Gastrocnemius medialis (tissue), 4 donors: Measurements from ENCODE around the gene LITAFD.

Experiments
- CTCF ChIP-seq, 5 experiments: fragments of 450-650 bp in 3 of 5; fragments of 200-600 bp in 2 of 5; sonication (generic) in 2 of 5; IDR thresholded peaks in 4 of 5; conservative IDR thresholded peaks in 1 of 5; 1 replicate in 4 of 5; 2 replicates in 1 of 5; pipeline ENCODE4 v1.5.1; 2016 to 2019; ENCODE audit warnings: antibody characterized with exemption in 5 of 5, mild to moderate bottlenecking in 3 of 5, moderate library complexity in 3 of 5
- POLR2A ChIP-seq, 2 donors: fragments of 450-650 bp; IDR thresholded peaks; one replicate each; pipeline ENCODE4 v1.6.1; 2017; ENCODE audit warnings: antibody characterized with exemption in 2 of 2, mild to moderate bottlenecking in 2 of 2, moderate library complexity in 2 of 2

- no peak for TF ChIP-seq CTCF (IDR thresholded peaks at IDR 0.05 in 4 of 5, conservative IDR thresholded peaks at IDR 0.05 in 1 of 5)
- TF ChIP-seq POLR2A (IDR thresholded peaks at IDR 0.05), result no peak
These were observed 5.2 kb downstream of the LITAFD start for GRCh38 chr16:8887431-8887765.
